Measurements from ENCODE around the gene ZNF333.

ZNF333 gene

DNA sequence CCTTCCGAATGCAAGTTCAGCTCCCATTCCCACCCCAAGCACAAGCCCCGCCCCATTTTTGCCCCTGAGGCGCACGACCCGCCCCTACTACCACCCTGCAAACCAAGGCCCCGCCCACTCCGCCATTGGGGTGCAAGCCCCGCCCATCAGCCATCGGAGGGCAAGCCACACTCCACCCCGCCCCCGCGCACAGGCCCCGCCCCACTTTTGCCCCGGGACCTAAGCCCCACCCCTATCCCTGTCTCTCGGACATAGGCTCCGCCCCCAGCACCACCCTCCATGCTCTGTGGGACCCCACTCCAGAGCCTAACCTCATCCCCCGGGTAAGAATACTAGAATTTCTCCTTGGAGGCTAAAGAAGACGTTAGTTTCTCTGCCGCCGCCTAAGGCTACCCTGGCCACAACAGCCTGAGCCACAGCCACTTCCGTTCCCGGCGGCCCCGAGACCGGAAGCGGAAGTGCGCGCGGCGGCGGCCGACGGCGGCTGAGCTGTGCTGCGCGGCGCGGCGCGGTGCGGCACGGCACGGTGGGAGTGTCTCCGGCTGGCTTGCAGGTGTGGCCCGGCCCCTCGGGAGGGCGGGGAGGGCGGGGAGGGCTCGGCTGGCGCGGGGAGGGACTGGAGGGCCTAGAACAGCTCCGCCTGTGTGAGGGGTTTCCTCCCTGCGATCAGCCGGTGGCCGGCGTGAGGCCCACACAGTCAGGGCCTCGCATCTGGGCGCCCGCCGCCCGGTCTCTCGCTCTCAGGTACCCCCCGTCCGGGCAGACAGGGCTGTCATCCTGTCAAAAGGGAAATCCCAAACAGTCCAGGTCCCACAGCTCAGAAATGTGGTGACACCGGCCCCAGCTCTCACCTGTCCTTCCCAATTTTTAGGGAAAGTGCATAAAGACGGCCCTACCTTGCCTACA, at the start of gene ZNF333:
Gene ZNF333, plus strand, starts transcription at position 451 of the 906 bp plus-strand sequence. CDS start 3,444 bp downstream, outside the sequence.
- H3K9me3 Mint-ChIP-seq: no peaks in the 10 kb centered on the region
- H3K27me3 Mint-ChIP-seq: no peaks in the 10 kb centered on the region
- peak within 1 kb of the TSS; percentile 92 for H3K4me3 Mint-ChIP-seq
- H3K36me3 Mint-ChIP-seq (ENCODE audit: insufficient read depth): peaks cover 7% of the 10 kb centered on the region
- ATAC-seq (replicated peaks; ENCODE audit: extremely low read depth, poor library complexity, severe bottlenecking): peak; percentile 96
- DNase-seq (ENCODE audit: low spot score in 2 of 2): peak; percentile 92 to 94
- peaks cover 6% of the 10 kb centered on the region for H3K4me1 Mint-ChIP-seq
- peak within 1 kb of the TSS; percentile 98 for H3K27ac Mint-ChIP-seq (ENCODE audit: low read depth)

DNA sequence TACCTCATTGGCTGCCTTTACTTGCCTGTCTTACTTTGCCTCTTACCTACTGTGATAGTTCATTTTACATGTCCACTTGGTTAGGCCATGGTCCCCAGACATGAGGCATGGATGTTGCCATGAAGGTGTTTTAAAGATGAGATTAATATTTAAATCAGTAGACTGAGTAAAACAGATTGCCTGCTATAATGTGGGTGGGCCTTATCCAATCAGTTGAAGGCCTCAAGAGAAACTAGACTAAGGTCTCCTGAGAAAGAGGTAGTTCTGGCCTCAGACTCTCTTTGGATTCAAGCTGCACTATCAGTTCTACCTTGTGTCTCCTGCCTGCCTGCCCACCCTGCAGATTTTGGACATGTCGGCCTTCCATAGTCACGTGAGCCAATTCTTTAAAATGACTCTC, 41.3 kb upstream of the ZNF333 start:
- Mint-ChIP-seq H3K4me1 (no peaks in the 10 kb centered on the region), H3K27ac (ENCODE audit: low read depth) (no peak overlapping the region), H3K9me3 (no peaks in the 10 kb centered on the region), H3K27me3 (peaks cover 36% of the 10 kb centered on the region), H3K36me3 (ENCODE audit: insufficient read depth) (peaks cover 2% of the 10 kb centered on the region), H3K4me3 (no peak overlapping the region)
- no peak for ATAC-seq (replicated peaks; ENCODE audit: extremely low read depth, poor library complexity, severe bottlenecking)
- no peak for DNase-seq (ENCODE audit: low spot score in 2 of 2)

DNA sequence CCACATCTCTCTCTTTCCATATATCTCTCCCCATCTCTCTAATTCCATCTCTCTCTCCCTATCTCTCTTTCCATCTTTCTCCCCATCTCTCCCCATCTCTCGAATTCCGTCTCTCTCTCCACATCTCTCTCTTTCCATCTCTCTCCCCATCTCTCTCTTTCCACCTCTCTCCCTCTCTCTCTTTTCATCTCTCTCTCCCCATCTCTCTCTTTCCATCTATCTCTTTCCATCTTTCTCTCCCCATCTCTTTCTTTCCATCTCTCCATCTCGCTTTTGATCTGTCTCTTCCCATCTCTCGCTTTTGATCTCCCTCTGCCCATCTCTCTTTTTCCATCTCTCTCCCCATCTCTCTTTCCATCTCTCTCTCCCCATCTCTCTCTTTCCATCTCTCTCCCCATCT, 40.8 kb upstream of the ZNF333 start:
- Mint-ChIP-seq H3K27ac (ENCODE audit: low read depth) (no peak overlapping the region), H3K4me3 (no peak overlapping the region), H3K27me3 (peaks cover 31% of the 10 kb centered on the region), H3K36me3 (ENCODE audit: insufficient read depth) (peaks cover 2% of the 10 kb centered on the region), H3K9me3 (no peaks in the 10 kb centered on the region), H3K4me1 (no peaks in the 10 kb centered on the region)
- no peak for ATAC-seq (replicated peaks; ENCODE audit: extremely low read depth, poor library complexity, severe bottlenecking)
- DNase-seq (ENCODE audit: low spot score in 2 of 2): no peak

DNA sequence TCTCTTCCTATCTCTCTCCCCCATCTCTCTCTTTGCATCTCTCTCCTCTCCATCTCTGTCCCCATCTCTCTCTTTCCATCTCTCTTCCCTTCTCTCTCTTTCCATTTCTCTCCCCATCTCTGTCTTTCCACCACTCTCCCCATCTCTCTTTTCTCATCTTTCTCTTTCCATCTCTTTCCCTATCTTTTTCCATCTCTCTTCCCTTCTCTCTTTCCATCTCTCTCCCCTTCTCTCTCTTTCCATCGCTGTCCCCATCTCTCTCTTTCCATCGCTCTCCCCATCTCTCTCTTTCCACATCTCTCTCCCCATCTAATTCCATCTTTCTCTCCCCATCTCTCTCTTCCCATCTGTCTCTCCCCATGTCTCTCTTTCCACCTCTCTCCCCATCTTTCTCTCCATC, 39.7 kb upstream of the ZNF333 start:
- Mint-ChIP-seq H3K27ac (ENCODE audit: low read depth) (no peak overlapping the region), H3K36me3 (ENCODE audit: insufficient read depth) (peaks cover 2% of the 10 kb centered on the region), H3K4me3 (no peak overlapping the region), H3K9me3 (no peaks in the 10 kb centered on the region), H3K27me3 (peaks cover 40% of the 10 kb centered on the region), H3K4me1 (no peaks in the 10 kb centered on the region)
- DNase-seq (ENCODE audit: low spot score in 2 of 2) (no peak), ATAC-seq (replicated peaks; ENCODE audit: extremely low read depth, poor library complexity, severe bottlenecking) (no peak)

DNA sequence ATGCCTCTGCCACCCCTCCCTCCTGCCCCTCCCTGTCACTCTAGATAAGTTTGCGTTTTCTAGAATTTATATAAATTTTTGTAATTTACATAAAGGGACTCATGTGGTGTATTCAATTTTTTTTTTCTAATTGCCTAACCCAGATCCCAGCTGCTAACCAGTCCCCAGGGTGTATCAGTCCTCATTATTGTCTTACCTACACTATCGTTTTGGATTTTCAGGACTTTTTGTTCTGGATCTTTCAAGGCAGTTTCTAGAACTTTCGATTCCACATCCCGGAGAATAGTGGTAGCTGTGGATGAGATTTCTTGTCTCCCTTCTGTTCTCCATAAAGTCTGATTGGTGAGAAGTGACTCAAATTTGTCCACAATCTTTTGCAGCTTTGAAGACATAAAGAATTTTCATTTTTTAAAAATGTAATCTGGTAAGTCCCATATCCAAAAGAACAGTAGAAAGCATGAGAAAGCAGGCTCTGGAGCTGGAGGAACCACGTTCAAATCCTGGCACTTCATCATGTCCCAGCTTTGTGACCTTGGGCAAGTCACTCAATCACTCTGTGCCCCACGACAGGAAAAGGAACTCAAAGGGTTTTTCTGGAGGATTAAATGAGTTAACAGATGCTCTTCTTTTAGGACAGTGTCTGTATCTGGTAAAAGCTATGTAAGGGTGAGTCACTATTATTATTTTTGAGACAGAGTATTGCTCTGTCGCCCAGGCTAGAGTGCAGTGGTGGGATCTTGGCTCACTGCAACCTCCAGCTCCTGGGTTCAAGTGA, 34.9 kb upstream of the ZNF333 start:
- no peak for DNase-seq (ENCODE audit: low spot score in 2 of 2)
- no peak for ATAC-seq (replicated peaks; ENCODE audit: extremely low read depth, poor library complexity, severe bottlenecking)
- Mint-ChIP-seq H3K36me3 (ENCODE audit: insufficient read depth) (peaks cover 2% of the 10 kb centered on the region), H3K27me3 (peaks cover 40% of the 10 kb centered on the region), H3K4me1 (no peaks in the 10 kb centered on the region), H3K4me3 (no peak overlapping the region), H3K27ac (ENCODE audit: low read depth) (no peak overlapping the region), H3K9me3 (no peaks in the 10 kb centered on the region)

DNA sequence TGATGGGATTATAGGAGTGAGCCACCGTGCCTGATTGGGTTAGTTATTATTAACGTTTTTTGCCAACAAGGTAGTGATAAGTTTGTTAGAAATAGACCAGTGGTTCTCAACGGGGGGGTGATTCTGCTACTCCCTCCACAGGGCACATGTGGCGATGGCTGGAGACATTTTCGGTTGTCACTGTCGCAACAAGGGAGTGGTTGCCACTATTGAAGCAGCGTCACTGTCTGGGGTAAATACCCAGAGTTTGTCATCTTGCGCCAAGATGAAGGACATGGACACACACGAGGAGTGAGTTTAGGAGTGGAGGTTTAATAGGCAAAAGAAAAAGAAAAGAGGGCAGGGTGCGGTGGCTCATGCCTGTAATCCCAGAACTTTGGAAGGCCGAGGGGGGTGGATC, 34.1 kb upstream of the ZNF333 start:
- peaks cover 1% of the 10 kb centered on the region for H3K36me3 Mint-ChIP-seq (ENCODE audit: insufficient read depth)
- no peak overlapping the region for H3K27ac Mint-ChIP-seq (ENCODE audit: low read depth)
- no peaks in the 10 kb centered on the region for H3K4me1 Mint-ChIP-seq
- DNase-seq (ENCODE audit: low spot score in 2 of 2): no peak
- no peaks in the 10 kb centered on the region for H3K9me3 Mint-ChIP-seq
- H3K4me3 Mint-ChIP-seq: no peak overlapping the region
- no peak for ATAC-seq (replicated peaks; ENCODE audit: extremely low read depth, poor library complexity, severe bottlenecking)
- H3K27me3 Mint-ChIP-seq: peaks cover 38% of the 10 kb centered on the region

DNA sequence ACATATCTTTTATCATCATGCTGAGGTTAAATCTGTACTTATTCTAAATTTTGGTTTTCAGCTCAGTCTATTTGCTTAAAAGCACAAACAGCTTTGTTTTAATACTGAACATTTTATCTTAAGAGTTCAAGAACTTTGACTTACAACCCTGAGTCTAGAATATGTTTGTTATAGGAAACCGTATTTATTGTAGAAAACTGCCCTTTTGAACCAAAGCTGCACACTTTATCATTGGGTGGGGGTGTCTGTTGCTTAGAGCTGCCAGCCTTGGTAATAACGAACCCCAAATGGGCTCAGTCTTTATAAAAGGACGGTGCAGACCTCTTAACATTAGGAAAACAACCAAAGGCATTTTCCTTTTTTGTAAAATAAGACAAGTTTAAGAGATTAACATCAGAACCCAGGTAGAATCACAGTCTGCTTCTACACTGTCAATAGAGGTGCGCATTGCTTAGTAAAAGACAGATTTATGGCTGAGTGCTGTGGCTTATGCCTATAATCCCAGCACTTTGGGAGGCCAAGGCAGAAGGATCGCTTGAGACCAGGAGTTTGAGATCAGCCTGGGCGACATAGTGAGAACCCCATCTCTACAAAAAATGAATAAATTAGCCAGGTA, 29.9 kb upstream of the ZNF333 start:
- no peaks in the 10 kb centered on the region for H3K9me3 Mint-ChIP-seq
- H3K4me3 Mint-ChIP-seq: no peak overlapping the region
- DNase-seq (ENCODE audit: low spot score in 2 of 2): no peak
- ATAC-seq (replicated peaks; ENCODE audit: extremely low read depth, poor library complexity, severe bottlenecking): no peak
- no peaks in the 10 kb centered on the region for H3K36me3 Mint-ChIP-seq (ENCODE audit: insufficient read depth)
- H3K27ac Mint-ChIP-seq (ENCODE audit: low read depth): no peak overlapping the region
- peaks cover 33% of the 10 kb centered on the region for H3K27me3 Mint-ChIP-seq
- H3K4me1 Mint-ChIP-seq: no peaks in the 10 kb centered on the region

DNA sequence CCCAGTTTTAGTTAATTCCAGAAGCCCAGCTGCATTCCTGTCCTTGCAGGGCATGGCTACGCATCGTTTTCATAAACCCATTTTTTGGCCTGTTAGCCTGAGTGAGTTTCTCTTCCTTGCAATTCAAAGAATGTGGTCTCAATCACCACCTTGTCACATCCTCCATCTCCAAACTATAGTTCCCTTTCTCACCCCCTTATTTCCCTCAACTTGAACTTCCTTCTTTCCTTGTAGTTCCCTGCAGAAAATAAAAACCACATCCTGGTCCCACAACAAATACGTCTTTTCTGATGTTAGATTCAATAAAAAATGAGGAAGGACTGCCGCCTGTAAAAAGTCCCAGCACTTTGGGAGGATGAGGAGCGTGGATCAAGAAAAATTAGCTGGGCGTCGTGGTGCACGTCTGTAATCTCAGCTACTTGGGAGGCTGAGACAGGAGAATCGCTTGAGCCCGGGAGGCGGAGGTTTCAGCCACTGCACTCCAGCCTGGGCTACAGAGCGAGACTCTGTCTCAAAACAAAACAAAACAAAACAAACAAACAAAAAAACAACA, 28.4 kb upstream of the ZNF333 start:
- no peak for ATAC-seq (replicated peaks; ENCODE audit: extremely low read depth, poor library complexity, severe bottlenecking)
- H3K9me3 Mint-ChIP-seq: no peaks in the 10 kb centered on the region
- H3K27ac Mint-ChIP-seq (ENCODE audit: low read depth): no peak overlapping the region
- no peaks in the 10 kb centered on the region for H3K4me1 Mint-ChIP-seq
- no peaks in the 10 kb centered on the region for H3K36me3 Mint-ChIP-seq (ENCODE audit: insufficient read depth)
- no peak overlapping the region for H3K4me3 Mint-ChIP-seq
- H3K27me3 Mint-ChIP-seq: peaks cover 22% of the 10 kb centered on the region
- DNase-seq (ENCODE audit: low spot score in 2 of 2): no peak

DNA sequence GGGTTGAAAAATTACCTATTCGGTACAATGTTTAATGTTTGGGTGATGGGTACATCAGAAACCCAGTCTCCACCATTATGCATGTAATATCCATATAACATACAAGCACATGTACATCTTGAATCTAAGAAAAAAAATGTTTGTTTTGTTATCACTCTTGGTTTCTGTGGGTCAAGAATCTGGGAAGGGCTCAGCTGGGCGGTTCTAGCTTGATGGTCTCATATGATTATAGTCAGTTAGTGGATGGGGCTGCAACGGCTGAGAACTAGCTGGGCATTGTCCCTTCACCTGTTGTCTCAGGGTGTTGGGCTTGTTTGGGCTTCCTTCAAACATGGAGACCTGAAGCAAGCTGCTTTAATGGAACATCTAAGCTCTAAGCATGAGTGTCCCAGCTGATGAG, 19.9 kb upstream of the ZNF333 start:
- DNase-seq (ENCODE audit: low spot score in 2 of 2) (no peak), ATAC-seq (replicated peaks; ENCODE audit: extremely low read depth, poor library complexity, severe bottlenecking) (no peak)
- Mint-ChIP-seq H3K9me3 (no peaks in the 10 kb centered on the region), H3K4me3 (no peak overlapping the region), H3K27ac (ENCODE audit: low read depth) (no peak overlapping the region), H3K27me3 (peaks cover 37% of the 10 kb centered on the region), H3K36me3 (ENCODE audit: insufficient read depth) (no peaks in the 10 kb centered on the region), H3K4me1 (peaks cover 21% of the 10 kb centered on the region)

DNA sequence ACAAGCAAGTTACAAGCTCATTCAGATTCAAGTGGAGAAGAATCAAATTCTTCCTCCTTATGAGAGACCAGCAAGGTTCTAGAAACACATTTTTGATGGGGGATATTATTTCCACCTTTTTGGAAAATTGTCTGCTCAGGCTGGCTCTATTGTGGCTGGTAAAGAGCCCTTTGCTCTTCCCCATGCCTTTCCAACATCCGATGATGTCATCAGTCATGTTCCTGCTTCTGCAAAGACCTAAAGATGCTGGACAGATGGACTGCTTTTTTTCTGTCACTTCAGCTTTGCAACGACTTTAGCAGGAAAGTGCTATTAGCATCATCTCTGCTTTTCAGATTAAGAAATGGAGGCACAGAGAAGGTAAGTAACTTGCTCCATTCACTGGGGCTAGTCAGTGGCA, 19.4 kb upstream of the ZNF333 start:
- H3K36me3 Mint-ChIP-seq (ENCODE audit: insufficient read depth): no peaks in the 10 kb centered on the region
- no peak overlapping the region for H3K27ac Mint-ChIP-seq (ENCODE audit: low read depth)
- peaks cover 37% of the 10 kb centered on the region for H3K27me3 Mint-ChIP-seq

DNA sequence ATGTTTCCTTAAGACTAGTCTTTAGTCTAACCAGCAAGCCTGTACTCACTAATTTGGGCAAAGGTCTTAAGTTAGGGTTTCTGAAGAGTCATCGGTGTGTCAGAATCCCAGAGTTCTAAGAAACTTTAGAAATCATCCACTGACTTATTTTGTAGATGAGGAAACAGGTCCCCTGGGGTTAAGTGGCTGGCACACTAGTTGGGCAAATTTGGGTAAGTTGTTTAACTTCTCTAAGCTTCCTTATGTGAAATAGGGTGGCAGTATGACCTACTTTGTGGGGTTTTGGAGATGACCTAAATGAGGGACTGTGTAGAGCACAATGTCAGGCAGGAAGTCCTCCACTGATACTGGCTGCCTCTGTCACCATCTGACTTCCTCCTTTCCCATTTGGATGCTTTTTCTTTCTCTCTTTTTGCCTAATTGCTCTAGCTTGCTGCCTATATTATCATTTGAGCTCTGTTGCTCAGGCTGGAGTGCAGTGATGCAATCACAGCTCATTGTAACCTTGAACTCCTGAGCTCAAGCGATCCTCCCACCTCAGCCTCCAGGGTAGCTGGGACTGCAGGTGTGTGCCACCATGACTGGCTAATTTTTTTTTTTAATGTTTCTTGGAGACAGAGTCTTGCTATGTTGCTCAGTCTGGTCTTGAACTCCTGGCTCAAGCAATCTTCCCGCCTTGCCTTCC, 17.5 kb upstream of the ZNF333 start:
- Mint-ChIP-seq H3K4me1 (peaks cover 14% of the 10 kb centered on the region), H3K27ac (ENCODE audit: low read depth) (no peak overlapping the region), H3K9me3 (no peaks in the 10 kb centered on the region), H3K36me3 (ENCODE audit: insufficient read depth) (no peaks in the 10 kb centered on the region), H3K4me3 (no peak overlapping the region), H3K27me3 (peaks cover 29% of the 10 kb centered on the region)
- no peak for ATAC-seq (replicated peaks; ENCODE audit: extremely low read depth, poor library complexity, severe bottlenecking)
- DNase-seq (ENCODE audit: low spot score in 2 of 2): no peak

More for the DNA sequence above, 19.4 kb upstream of the ZNF333 start:
- Mint-ChIP-seq H3K9me3 (no peaks in the 10 kb centered on the region), H3K4me3 (no peak overlapping the region), H3K4me1 (peaks cover 21% of the 10 kb centered on the region)
- DNase-seq (ENCODE audit: low spot score in 2 of 2): no peak
- no peak for ATAC-seq (replicated peaks; ENCODE audit: extremely low read depth, poor library complexity, severe bottlenecking)

DNA sequence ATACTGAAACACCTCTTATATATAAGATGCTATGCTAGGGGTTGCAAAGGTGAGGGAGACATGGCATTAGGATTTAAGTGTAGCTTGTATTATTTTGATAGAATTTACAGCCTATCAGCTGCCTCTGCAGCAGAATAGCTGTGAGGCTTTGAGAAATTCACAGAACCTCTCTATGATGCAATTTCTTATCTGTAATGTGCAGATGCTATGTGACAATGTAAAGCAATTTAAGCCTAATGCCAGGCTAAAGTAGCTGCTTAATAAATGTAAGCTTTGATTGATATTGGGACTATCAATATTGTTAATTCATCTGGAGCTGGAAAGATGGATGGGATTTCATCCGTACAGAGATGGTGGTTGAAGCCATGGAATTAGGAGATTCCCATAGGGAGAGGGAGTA, 16.8 kb upstream of the ZNF333 start:
- Mint-ChIP-seq H3K27ac (ENCODE audit: low read depth) (no peak overlapping the region), H3K9me3 (no peaks in the 10 kb centered on the region), H3K36me3 (ENCODE audit: insufficient read depth) (no peaks in the 10 kb centered on the region), H3K27me3 (peaks cover 29% of the 10 kb centered on the region), H3K4me1 (peaks cover 8% of the 10 kb centered on the region), H3K4me3 (no peak overlapping the region)
- DNase-seq (ENCODE audit: low spot score in 2 of 2): no peak
- ATAC-seq (replicated peaks; ENCODE audit: extremely low read depth, poor library complexity, severe bottlenecking): no peak
